Measurements from ENCODE around the gene ZFYVE9. TPM values are rescaled to one million over a fixed set of nuclear protein-coding genes. Genes with fewer than 3 reads are reported as not detected.

Gene ZFYVE9
- total and polyA plus RNA-seq, 10 of the 15 experiments (the other 5 are each of a cell fraction or from before 2014, with no cell fraction given), result 0.26 to 6.9 (median 2.3) TPM

DNA sequence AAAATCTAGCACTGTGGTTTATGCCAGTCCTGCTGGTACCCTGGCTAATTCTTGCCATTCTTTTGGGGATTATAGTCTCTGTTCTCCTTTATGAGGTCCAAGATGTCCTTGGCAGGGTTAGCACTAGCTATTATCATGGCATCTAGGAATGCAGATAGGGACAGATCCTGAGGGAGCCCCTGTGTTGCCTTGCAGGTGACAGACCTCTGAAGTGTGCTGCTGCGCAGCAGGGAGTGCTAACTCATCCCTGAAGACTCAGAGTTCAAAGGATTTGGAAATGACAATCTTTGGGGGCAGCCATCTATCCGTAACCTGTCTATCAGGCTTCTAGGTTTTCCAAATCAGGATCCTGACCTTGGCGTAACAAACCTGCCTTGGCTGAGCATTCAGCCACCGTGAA, 16.3 kb downstream of the ZFYVE9 start:
- peaks cover 0 to 1% of the 10 kb centered on the region in 2 experiments; a peak in 1 of 4 replicates for H3K27me3 ChIP-seq (replicated peaks in 1 of 2; ENCODE audit: control insufficient read depth in 2 of 2, insufficient read depth in 2 of 2, low read length in 1 of 2)
- H3K9ac ChIP-seq (ENCODE audit: control insufficient read depth, insufficient read depth, low read length), result no peak overlapping the region
- FAIRE-seq (no peak), DNase-seq (ENCODE audit: low read depth, low spot score) (no peak), ATAC-seq (no peak)
- H4K20me1 ChIP-seq (ENCODE audit: control insufficient read depth, insufficient read depth), result no peaks in the 10 kb centered on the region
- intact Hi-C loops (cut with micrococcal nuclease; ENCODE audit: unreplicated experiment) (no loop called here), in situ Hi-C loops (cut with MboI) (no loop called here)
- H3K4me2 ChIP-seq (ENCODE audit: control insufficient read depth, insufficient read depth), result no peak overlapping the region
- SMC1A ChIA-PET (ENCODE audit: uncharacterized antibody, unreplicated experiment), result interaction anchor here (0.9 kb wide), 1 partner anchor 14 kb away, joined by 3 read pairs; no protein-coding TSS in a partner anchor
- H3K79me2 ChIP-seq (ENCODE audit: control insufficient read depth, insufficient read depth, low read length), result no peaks in the 10 kb centered on the region
- BruUV-seq (replicated peaks), result no TSS peak
- H3K9me3 ChIP-seq (replicated peaks; ENCODE audit: control insufficient read depth, insufficient read depth, low read length), result no peaks in the 10 kb centered on the region
- H3K36me3 ChIP-seq (ENCODE audit: control insufficient read depth in 2 of 2, insufficient read depth in 2 of 2, low read length in 1 of 2), result no peaks in the 10 kb centered on the region
- H3K4me3 ChIP-seq, result no peak overlapping the region
- CTCF ChIA-PET, result no interaction called here
- no peaks in the 10 kb centered on the region for H3K4me1 ChIP-seq (ENCODE audit: control insufficient read depth, insufficient read depth, low read length)
- no peak overlapping the region for H2AFZ ChIP-seq (ENCODE audit: control insufficient read depth, low read depth, low read length)
- RAD21 ChIA-PET (ENCODE audit: unreplicated experiment), result no interaction called here
- POLR2A ChIA-PET, result interaction anchor here (0.5 kb wide), 1 partner anchor 133 kb away, joined by 3 read pairs; no protein-coding TSS in a partner anchor
- TF ChIP-seq BRCA1 (IDR thresholded peaks at IDR 0.05; ENCODE audit: low read depth, low read length) (no peak), FOS (IDR thresholded peaks at IDR 0.05; ENCODE audit: borderline replicate concordance, extremely low read depth, insufficient read length) (no peak), FOXK2 (IDR thresholded peaks at IDR 0.05) (no peak), ZNF217 (IDR thresholded peaks at IDR 0.05) (no peak), IKZF2 (IDR thresholded peaks at IDR 0.05) (no peak), RBBP5 (conservative IDR thresholded peaks at IDR 0.05) (no peak), TBL1XR1 (IDR thresholded peaks at IDR 0.05; ENCODE audit: low read depth, low read length) (no peak), SMAD1 (IDR thresholded peaks at IDR 0.05; ENCODE audit: low read depth, partially characterized antibody) (no peak), EP300 (IDR thresholded peaks at IDR 0.05; ENCODE audit: borderline replicate concordance in 1 of 2, control insufficient read depth in 1 of 2, low read depth in 2 of 2, low read length in 2 of 2) (no peak), SREBF2 (IDR thresholded peaks at IDR 0.05; ENCODE audit: low read length) (no peak), TCF7 (IDR thresholded peaks at IDR 0.05; ENCODE audit: borderline replicate concordance) (no peak), NRF1 (conservative IDR thresholded peaks at IDR 0.05; ENCODE audit: low read depth, low read length) (no peak)
- TF ChIP-seq, protein P1, sequence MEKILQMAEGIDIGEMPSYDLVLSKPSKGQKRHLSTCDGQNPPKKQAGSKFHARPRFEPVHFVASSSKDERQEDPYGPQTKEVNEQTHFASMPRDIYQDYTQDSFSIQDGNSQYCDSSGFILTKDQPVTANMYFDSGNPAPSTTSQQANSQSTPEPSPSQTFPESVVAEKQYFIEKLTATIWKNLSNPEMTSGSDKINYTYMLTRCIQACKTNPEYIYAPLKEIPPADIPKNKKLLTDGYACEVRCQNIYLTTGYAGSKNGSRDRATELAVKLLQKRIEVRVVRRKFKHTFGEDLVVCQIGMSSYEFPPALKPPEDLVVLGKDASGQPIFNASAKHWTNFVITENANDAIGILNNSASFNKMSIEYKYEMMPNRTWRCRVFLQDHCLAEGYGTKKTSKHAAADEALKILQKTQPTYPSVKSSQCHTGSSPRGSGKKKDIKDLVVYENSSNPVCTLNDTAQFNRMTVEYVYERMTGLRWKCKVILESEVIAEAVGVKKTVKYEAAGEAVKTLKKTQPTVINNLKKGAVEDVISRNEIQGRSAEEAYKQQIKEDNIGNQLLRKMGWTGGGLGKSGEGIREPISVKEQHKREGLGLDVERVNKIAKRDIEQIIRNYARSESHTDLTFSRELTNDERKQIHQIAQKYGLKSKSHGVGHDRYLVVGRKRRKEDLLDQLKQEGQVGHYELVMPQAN (conservative IDR thresholded peaks at IDR 0.05), result no peak
- TF ChIP-seq, protein P2, sequence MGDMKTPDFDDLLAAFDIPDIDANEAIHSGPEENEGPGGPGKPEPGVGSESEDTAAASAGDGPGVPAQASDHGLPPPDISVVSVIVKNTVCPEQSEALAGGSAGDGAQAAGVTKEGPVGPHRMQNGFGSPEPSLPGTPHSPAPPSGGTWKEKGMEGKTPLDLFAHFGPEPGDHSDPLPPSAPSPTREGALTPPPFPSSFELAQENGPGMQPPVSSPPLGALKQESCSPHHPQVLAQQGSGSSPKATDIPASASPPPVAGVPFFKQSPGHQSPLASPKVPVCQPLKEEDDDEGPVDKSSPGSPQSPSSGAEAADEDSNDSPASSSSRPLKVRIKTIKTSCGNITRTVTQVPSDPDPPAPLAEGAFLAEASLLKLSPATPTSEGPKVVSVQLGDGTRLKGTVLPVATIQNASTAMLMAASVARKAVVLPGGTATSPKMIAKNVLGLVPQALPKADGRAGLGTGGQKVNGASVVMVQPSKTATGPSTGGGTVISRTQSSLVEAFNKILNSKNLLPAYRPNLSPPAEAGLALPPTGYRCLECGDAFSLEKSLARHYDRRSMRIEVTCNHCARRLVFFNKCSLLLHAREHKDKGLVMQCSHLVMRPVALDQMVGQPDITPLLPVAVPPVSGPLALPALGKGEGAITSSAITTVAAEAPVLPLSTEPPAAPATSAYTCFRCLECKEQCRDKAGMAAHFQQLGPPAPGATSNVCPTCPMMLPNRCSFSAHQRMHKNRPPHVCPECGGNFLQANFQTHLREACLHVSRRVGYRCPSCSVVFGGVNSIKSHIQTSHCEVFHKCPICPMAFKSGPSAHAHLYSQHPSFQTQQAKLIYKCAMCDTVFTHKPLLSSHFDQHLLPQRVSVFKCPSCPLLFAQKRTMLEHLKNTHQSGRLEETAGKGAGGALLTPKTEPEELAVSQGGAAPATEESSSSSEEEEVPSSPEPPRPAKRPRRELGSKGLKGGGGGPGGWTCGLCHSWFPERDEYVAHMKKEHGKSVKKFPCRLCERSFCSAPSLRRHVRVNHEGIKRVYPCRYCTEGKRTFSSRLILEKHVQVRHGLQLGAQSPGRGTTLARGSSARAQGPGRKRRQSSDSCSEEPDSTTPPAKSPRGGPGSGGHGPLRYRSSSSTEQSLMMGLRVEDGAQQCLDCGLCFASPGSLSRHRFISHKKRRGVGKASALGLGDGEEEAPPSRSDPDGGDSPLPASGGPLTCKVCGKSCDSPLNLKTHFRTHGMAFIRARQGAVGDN (IDR thresholded peaks at IDR 0.05), result no peak
- TF ChIP-seq, protein P3, sequence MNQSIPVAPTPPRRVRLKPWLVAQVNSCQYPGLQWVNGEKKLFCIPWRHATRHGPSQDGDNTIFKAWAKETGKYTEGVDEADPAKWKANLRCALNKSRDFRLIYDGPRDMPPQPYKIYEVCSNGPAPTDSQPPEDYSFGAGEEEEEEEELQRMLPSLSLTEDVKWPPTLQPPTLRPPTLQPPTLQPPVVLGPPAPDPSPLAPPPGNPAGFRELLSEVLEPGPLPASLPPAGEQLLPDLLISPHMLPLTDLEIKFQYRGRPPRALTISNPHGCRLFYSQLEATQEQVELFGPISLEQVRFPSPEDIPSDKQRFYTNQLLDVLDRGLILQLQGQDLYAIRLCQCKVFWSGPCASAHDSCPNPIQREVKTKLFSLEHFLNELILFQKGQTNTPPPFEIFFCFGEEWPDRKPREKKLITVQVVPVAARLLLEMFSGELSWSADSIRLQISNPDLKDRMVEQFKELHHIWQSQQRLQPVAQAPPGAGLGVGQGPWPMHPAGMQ (IDR thresholded peaks at IDR 0.05; ENCODE audit: borderline replicate concordance), result no peak
- WGBS (ENCODE audit: insufficient coverage, insufficient replicate concordance, low lambda C conversion rate, missing lambda C conversion rate), result 51% methylated on average over 4 of the region's 4 CpGs
- H3K27ac ChIP-seq (ENCODE audit: control insufficient read depth, insufficient read depth), result no peak overlapping the region

Data from GM12878 (cell line).